Fibroblast of lung (primary cell): ENCODE measurements around the gene SPEN. TPM values are rescaled to one million over a fixed set of nuclear protein-coding genes. Genes with fewer than 3 reads are reported as not detected.

Experiments used
- DNase-seq, 2 donors: peaks; one replicate each; pipeline versions ENCODE4 v3.0.0 to v3.0.0-alpha.2; 2010; ENCODE audit warnings: low read depth in 2 of 2
- H2AFZ ChIP-seq: 2 replicates; pipeline ENCODE4 v1.5.1; 2012; ENCODE audit warnings: low read length, control low read depth, inconsistent platforms
- H3K27ac ChIP-seq: 2 replicates; pipeline ENCODE4 v1.5.1; 2011; ENCODE audit warnings: low read length, control low read depth; ENCODE audit not compliant: insufficient read depth
- H3K27me3 ChIP-seq: 2 replicates; pipeline ENCODE4 v1.5.1; 2011; ENCODE audit warnings: mild to moderate bottlenecking, low read length; ENCODE audit not compliant: control insufficient read depth, insufficient read depth
- H3K36me3 ChIP-seq: 2 replicates; pipeline ENCODE4 v1.5.1; 2011; ENCODE audit warnings: low read length; ENCODE audit not compliant: control insufficient read depth, insufficient read depth
- H3K4me1 ChIP-seq: 2 replicates; pipeline ENCODE4 v1.5.1; 2011; ENCODE audit warnings: low read length; ENCODE audit not compliant: control insufficient read depth, insufficient read depth; ENCODE audit errors: extremely low read depth
- H3K4me2 ChIP-seq: 2 replicates; pipeline ENCODE4 v1.5.1; 2011; ENCODE audit warnings: low read length, control low read depth; ENCODE audit not compliant: insufficient read depth; ENCODE audit errors: extremely low read depth
- H3K4me3 ChIP-seq, 4 experiments: fragments of 200-600 bp in 1 of 4; sonication (generic) in 1 of 4; replicated peaks in 1 of 4; 2 replicates each; pipeline ENCODE4 v1.5.1; 2011 to 2016; ENCODE audit warnings: low read length in 4 of 4, low read depth in 3 of 4, mild to moderate bottlenecking in 3 of 4, control low read depth in 2 of 4, inconsistent platforms in 1 of 4, mixed read lengths in 1 of 4; ENCODE audit not compliant: insufficient read depth in 1 of 4; ENCODE audit errors: control extremely low read depth in 1 of 4
- H3K79me2 ChIP-seq: 2 replicates; pipeline ENCODE4 v1.5.1; 2012; ENCODE audit warnings: mild to moderate bottlenecking, low read length, inconsistent platforms; ENCODE audit not compliant: control insufficient read depth, insufficient read depth
- H3K9ac ChIP-seq: 2 replicates; pipeline ENCODE4 v1.5.1; 2011; ENCODE audit warnings: mild to moderate bottlenecking, low read length, control low read depth; ENCODE audit not compliant: insufficient read depth
- H3K9me3 ChIP-seq: 2 replicates; pipeline ENCODE4 v1.5.1; 2012; ENCODE audit warnings: low read depth, low read length; ENCODE audit not compliant: control insufficient read depth, insufficient read depth
- H4K20me1 ChIP-seq: 2 replicates; pipeline ENCODE4 v1.5.1; 2011; ENCODE audit warnings: low read length; ENCODE audit not compliant: control insufficient read depth, insufficient read depth; ENCODE audit errors: extremely low read depth
- CTCF ChIP-seq, 2 donors: IDR thresholded peaks in 1 of 2; conservative IDR thresholded peaks in 1 of 2; 1 replicate in 1 of 2; 2 replicates in 1 of 2; pipeline ENCODE4 v1.5.1; 2011 to 2012; ENCODE audit warnings: low read length in 2 of 2, control low read depth in 1 of 2, inconsistent platforms in 1 of 2, low read depth in 1 of 2, mild to moderate bottlenecking in 1 of 2
- EZH2 ChIP-seq: IDR thresholded peaks from 2 replicates; pipeline ENCODE4 v1.5.1; 2012; ENCODE audit warnings: low read length, control low read depth, mild to moderate bottlenecking; ENCODE audit errors: missing control alignments
- polyA plus RNA-seq, 2 donors: library from polyadenylated mRNA; depleted of rRNA in 1 of 2; stranded (reverse) in 1 of 2; unstranded in 1 of 2; fragments of >200 nt; gene quantifications; 2 replicates each; pipeline ENCODE4 v1.2.1, GENCODE V29; 2011 to 2012; ENCODE audit warnings: missing spikeins in 1 of 2
- total RNA-seq: library from RNA; depleted of rRNA; stranded (reverse); fragments of >200 nt; gene quantifications from 2 replicates; pipeline ENCODE4 v1.2.1, GENCODE V29; 2014

The SPEN gene
- total and polyA plus RNA-seq, 2 donors (not counting 1 experiment from before 2014, with no cell fraction given), result 5.1 to 11.9 TPM

GRCh38 chr1:15981679-15982078 lies 134.2 kb downstream of the SPEN start:
- Histone ChIP-seq H3K9ac (no peak overlapping the region), H2AFZ (no peak overlapping the region), H3K4me2 (no peak overlapping the region), H3K27ac (no peak overlapping the region), H3K4me3 (no peak overlapping the region), H3K27me3 (no peaks in the 10 kb centered on the region), H3K9me3 (no peaks in the 10 kb centered on the region), H3K36me3 (no peaks in the 10 kb centered on the region), H3K79me2 (no peaks in the 10 kb centered on the region), H4K20me1 (no peaks in the 10 kb centered on the region), H3K4me1 (peaks cover 3% of the 10 kb centered on the region)
- TF ChIP-seq CTCF (conservative IDR thresholded peaks at IDR 0.05 in 1 of 2, IDR thresholded peaks at IDR 0.05 in 1 of 2; ENCODE audit: low read depth in 1 of 2, low read length in 2 of 2) (no peak), EZH2 (no peak)
- DNase-seq, result no peak

- H3K4me3 ChIP-seq, result no peak overlapping the region
- no peaks in the 10 kb centered on the region for H3K79me2 ChIP-seq
- H3K4me2 ChIP-seq, result peak overlapping the region; percentile 52
- no peak overlapping the region for H3K9ac ChIP-seq
- H3K9me3 ChIP-seq, result no peaks in the 10 kb centered on the region
- H2AFZ ChIP-seq, result no peak overlapping the region
- no peaks in the 10 kb centered on the region for H3K27me3 ChIP-seq
- no peaks in the 10 kb centered on the region for H4K20me1 ChIP-seq
- no peaks in the 10 kb centered on the region for H3K36me3 ChIP-seq
- no peak for DNase-seq
- no peak for TF ChIP-seq CTCF (conservative IDR thresholded peaks at IDR 0.05 in 1 of 2, IDR thresholded peaks at IDR 0.05 in 1 of 2; ENCODE audit: low read depth in 1 of 2, low read length in 2 of 2)
- no peak for TF ChIP-seq EZH2
- no peak overlapping the region for H3K27ac ChIP-seq
- H3K4me1 ChIP-seq, result peaks cover 3% of the 10 kb centered on the region
Measured at GRCh38 chr1:15983275-15983674, 135.8 kb downstream of the SPEN start.

GRCh38 chr1:15985611-15986297 lies 138.2 kb downstream of the SPEN start:
- Histone ChIP-seq H3K27ac (no peak overlapping the region), H3K9me3 (no peaks in the 10 kb centered on the region), H3K4me2 (no peak overlapping the region), H3K36me3 (no peaks in the 10 kb centered on the region), H4K20me1 (no peaks in the 10 kb centered on the region), H3K9ac (no peak overlapping the region), H3K27me3 (no peaks in the 10 kb centered on the region), H2AFZ (no peak overlapping the region), H3K4me3 (no peak overlapping the region), H3K4me1 (peaks cover 3% of the 10 kb centered on the region), H3K79me2 (no peaks in the 10 kb centered on the region)
- DNase-seq, result peak in 1 of 2 donors; percentile 44
- TF ChIP-seq EZH2, result no peak
- TF ChIP-seq CTCF (conservative IDR thresholded peaks at IDR 0.05 in 1 of 2, IDR thresholded peaks at IDR 0.05 in 1 of 2; ENCODE audit: low read depth in 1 of 2, low read length in 2 of 2), result no peak
